ENCODE measurements around the gene PIK3CB. TPM values are rescaled to one million over a fixed set of nuclear protein-coding genes. Genes with fewer than 3 reads are reported as not detected.

The PIK3CB gene
- total and polyA plus RNA-seq, 10 of the 15 experiments (the other 5 are each of a cell fraction or from before 2014, with no cell fraction given): 5.0 to 18.4 (median 10.4) TPM

- POLR2A ChIA-PET: no interaction called here
- Histone ChIP-seq H3K27ac (ENCODE audit: control insufficient read depth, insufficient read depth) (no peak overlapping the region), H4K20me1 (ENCODE audit: control insufficient read depth, insufficient read depth) (0 out of 2 replicates have a peak, but pooled peaks cover 2% of the 10 kb centered on the region), H3K9ac (ENCODE audit: control insufficient read depth, insufficient read depth, low read length) (no peak overlapping the region), H3K36me3 (ENCODE audit: control insufficient read depth in 2 of 2, insufficient read depth in 2 of 2, low read length in 1 of 2) (no peaks in the 10 kb centered on the region; a peak in 1 of 4 replicates), H3K9me3 (replicated peaks; ENCODE audit: control insufficient read depth, insufficient read depth, low read length) (no peaks in the 10 kb centered on the region), H3K79me2 (ENCODE audit: control insufficient read depth, insufficient read depth, low read length) (peaks cover 14% of the 10 kb centered on the region), H3K4me1 (ENCODE audit: control insufficient read depth, insufficient read depth, low read length) (peaks cover 6% of the 10 kb centered on the region), H3K4me2 (ENCODE audit: control insufficient read depth, insufficient read depth) (no peak overlapping the region), H3K4me3 (no peak overlapping the region), H2AFZ (ENCODE audit: control insufficient read depth, low read depth, low read length) (no peak overlapping the region), H3K27me3 (replicated peaks in 1 of 2; ENCODE audit: control insufficient read depth in 2 of 2, insufficient read depth in 2 of 2, low read length in 1 of 2) (no peaks in the 10 kb centered on the region)
- SMC1A ChIA-PET (ENCODE audit: uncharacterized antibody, unreplicated experiment): interaction anchor here (1.0 to 1.1 kb wide), 2 partner anchors 9 kb away, joined by 3 read pairs; no protein-coding TSS in a partner anchor
- no peak for ATAC-seq
- RAD21 ChIA-PET (ENCODE audit: unreplicated experiment): interaction anchor here (0.7 kb wide), 1 partner anchor 116 kb away, joined by 3 read pairs; no protein-coding TSS in a partner anchor
- no peak for FAIRE-seq
- no TSS peak for BruUV-seq (replicated peaks)
- in situ Hi-C loops (cut with MboI) (no loop called here), intact Hi-C loops (cut with micrococcal nuclease; ENCODE audit: unreplicated experiment) (no loop called here)
- CTCF ChIA-PET: interaction anchor here (0.7 kb wide), 1 partner anchor 280 kb away, joined by 3 read pairs; no protein-coding TSS in a partner anchor
- 93% methylated on average over 2 of the region's 2 CpGs for WGBS (ENCODE audit: insufficient coverage, insufficient replicate concordance, low lambda C conversion rate, missing lambda C conversion rate)
- DNase-seq (ENCODE audit: low read depth, low spot score): no peak
- TF ChIP-seq REST (IDR thresholded peaks at IDR 0.05; ENCODE audit: low read depth, low read length): no peak
- no peak for TF ChIP-seq ESRRA (IDR thresholded peaks at IDR 0.05; ENCODE audit: low read length)
- no peak for TF ChIP-seq ELK1 (IDR thresholded peaks at IDR 0.05; ENCODE audit: low read depth, low read length)
- no peak for TF ChIP-seq CEBPZ (IDR thresholded peaks at IDR 0.05; ENCODE audit: low read depth, low read length)
- TF ChIP-seq ZNF217 (IDR thresholded peaks at IDR 0.05): no peak
- no peak for TF ChIP-seq NBN (IDR thresholded peaks at IDR 0.05)
- TF ChIP-seq STAT3 (IDR thresholded peaks at IDR 0.05; ENCODE audit: low read depth, low read length): no peak
- no peak for TF ChIP-seq E2F4 (IDR thresholded peaks at IDR 0.05; ENCODE audit: low read depth, low read length)
- no peak for TF ChIP-seq NR2C2 (IDR thresholded peaks at IDR 0.05; ENCODE audit: borderline replicate concordance, control insufficient read depth, insufficient read length, low read depth)
- TF ChIP-seq CREB1 (IDR thresholded peaks at IDR 0.05; ENCODE audit: low read depth): no peak
- no peak for TF ChIP-seq FOS (IDR thresholded peaks at IDR 0.05; ENCODE audit: borderline replicate concordance, extremely low read depth, insufficient read length)
- TF ChIP-seq ETV6 (conservative IDR thresholded peaks at IDR 0.05 in 1 of 2, IDR thresholded peaks at IDR 0.05 in 1 of 2; ENCODE audit: borderline replicate concordance in 1 of 2, low read depth in 1 of 2): no peak
- TF ChIP-seq CBFB (IDR thresholded peaks at IDR 0.05; ENCODE audit: low read depth): no peak
- no peak for TF ChIP-seq JUND (IDR thresholded peaks at IDR 0.05; ENCODE audit: low read depth, low read length)
- no peak for TF ChIP-seq TCF12 (IDR thresholded peaks at IDR 0.05; ENCODE audit: low read depth, low read length)
These were observed 31.6 kb downstream of the PIK3CB start for GRCh38 chr3:138803006-138803653.
